Calu3 (cell line): ENCODE data around the gene GPR31. TPM values are rescaled to one million over a fixed set of nuclear protein-coding genes. Genes with fewer than 3 reads are reported as not detected.

Experiments used
- BruUV-seq: library from RNA; stranded (reverse); fragments of 400-500 nt; replicated peaks from 2 replicates; lab custom pipeline; 2021; lab: Mats Ljungman, UMichigan
- CTCF ChIA-PET: fragments of 300-600 bp; sonication (Branson Sonifier 250); formaldehyde crosslinking; loops from one replicate; lab custom pipeline; 2022; ENCODE audit warnings: antibody characterized with exemption; lab: Charles Lee
- DNase-seq: peaks from one replicate; pipeline ENCODE4 v3.0.0; 2022
- H3K27ac Mint-ChIP-seq: one replicate; pipeline ENCODE4 v1.8.0; 2022; ENCODE audit warnings: mixed read lengths; ENCODE audit not compliant: unreplicated experiment
- H3K27me3 Mint-ChIP-seq: one replicate; pipeline ENCODE4 v1.8.0; 2022; ENCODE audit warnings: mixed read lengths; ENCODE audit not compliant: unreplicated experiment
- H3K36me3 Mint-ChIP-seq: one replicate; pipeline ENCODE4 v1.8.0; 2022; ENCODE audit warnings: mild to moderate bottlenecking, moderate library complexity, mixed read lengths; ENCODE audit not compliant: insufficient read depth, unreplicated experiment
- H3K4me1 Mint-ChIP-seq: one replicate; pipeline ENCODE4 v1.8.0; 2022; ENCODE audit warnings: mild to moderate bottlenecking, low read depth, mixed read lengths; ENCODE audit not compliant: unreplicated experiment
- H3K4me3 Mint-ChIP-seq: one replicate; pipeline ENCODE4 v1.8.0; 2022; ENCODE audit warnings: mild to moderate bottlenecking, low read depth, moderate library complexity, mixed read lengths; ENCODE audit not compliant: unreplicated experiment
- H3K9me3 Mint-ChIP-seq: one replicate; pipeline ENCODE4 v1.8.0; 2022; ENCODE audit warnings: low read depth, mixed read lengths; ENCODE audit not compliant: unreplicated experiment
- CTCF ChIP-seq: fragments of 200-600 bp; IDR thresholded peaks from one replicate; pipeline ENCODE4 v1.8.0; 2022; ENCODE audit warnings: antibody characterized with exemption; ENCODE audit not compliant: unreplicated experiment
- intact Hi-C: fragments of 100-400 bp; cut with micrococcal nuclease; formaldehyde crosslinking; loops from one replicate; pipeline ENCODE4 v1.10.0; 2022; ENCODE audit not compliant: unreplicated experiment
- total RNA-seq: library from RNA; stranded (reverse); gene quantifications from 2 replicates; pipeline ENCODE4 v1.2.3, GENCODE V29; 2022

The GPR31 gene
- total RNA-seq, 1 experiment from 2014 or later, result not detected

DNA sequence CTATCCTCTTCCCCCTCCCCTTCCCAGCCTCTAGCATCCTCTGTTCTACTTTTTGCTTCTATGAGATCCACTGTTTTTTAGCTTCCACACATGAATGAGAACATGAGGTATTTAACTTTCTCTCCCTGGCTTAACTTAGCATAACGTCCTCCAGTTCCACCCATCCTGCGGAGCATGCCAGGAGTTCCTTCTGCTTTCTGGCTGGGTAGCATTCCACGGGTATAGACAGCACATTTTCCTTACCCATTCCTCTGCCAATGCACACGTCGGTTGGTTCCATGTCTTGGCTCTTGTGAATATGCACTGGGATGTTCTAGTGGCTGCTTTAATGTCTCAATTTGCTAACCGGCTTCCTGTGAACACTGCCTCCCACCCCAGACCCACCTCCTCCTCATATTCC lies 48.1 kb downstream of the GPR31 start:
- no peaks in the 10 kb centered on the region for H3K9me3 Mint-ChIP-seq
- no peak overlapping the region for H3K4me3 Mint-ChIP-seq
- BruUV-seq, result no TSS peak
- peaks cover 73% of the 10 kb centered on the region for H3K27me3 Mint-ChIP-seq
- DNase-seq, result no peak
- no peak overlapping the region for H3K27ac Mint-ChIP-seq
- H3K4me1 Mint-ChIP-seq, result no peaks in the 10 kb centered on the region
- CTCF ChIA-PET, result no interaction called here
- H3K36me3 Mint-ChIP-seq, result no peaks in the 10 kb centered on the region
- intact Hi-C loops, result no loop called here
- no peak for TF ChIP-seq CTCF

GRCh38 chr6:167108278-167108677 lies 49.5 kb downstream of the GPR31 start:
- Mint-ChIP-seq H3K9me3 (no peaks in the 10 kb centered on the region), H3K4me3 (no peak overlapping the region), H3K27me3 (peaks cover 59% of the 10 kb centered on the region), H3K4me1 (no peaks in the 10 kb centered on the region), H3K36me3 (no peaks in the 10 kb centered on the region), H3K27ac (no peak overlapping the region)
- intact Hi-C loops, result no loop called here
- no peak for TF ChIP-seq CTCF
- no peak for DNase-seq
- no TSS peak for BruUV-seq
- CTCF ChIA-PET, result no interaction called here

DNA sequence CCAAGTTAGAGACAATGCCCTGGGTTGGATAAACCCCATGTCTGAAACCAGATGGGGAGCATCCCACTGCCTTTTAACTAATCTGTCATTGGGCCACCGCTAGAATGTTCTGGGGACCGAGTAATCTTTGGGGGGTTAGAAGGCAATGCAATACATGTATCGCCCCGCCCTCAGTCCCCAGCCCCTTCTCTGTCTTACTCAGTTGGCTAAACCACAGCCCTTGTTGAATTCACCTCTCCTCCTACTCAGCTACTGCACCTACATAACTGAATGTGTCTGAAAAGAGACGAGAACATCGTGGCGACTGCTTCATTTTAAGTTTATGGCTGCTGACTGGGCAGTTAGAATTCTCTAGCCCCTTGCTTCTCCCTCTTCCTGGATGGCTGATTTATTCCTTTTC lies 50.0 kb downstream of the GPR31 start:
- H3K36me3 Mint-ChIP-seq, result no peaks in the 10 kb centered on the region
- CTCF ChIA-PET, result no interaction called here
- TF ChIP-seq CTCF, result no peak

GRCh38 chr6:167106406-167106805 lies 51.4 kb downstream of the GPR31 start:
- DNase-seq, result no peak
- BruUV-seq, result no TSS peak
- CTCF ChIA-PET, result no interaction called here
- Mint-ChIP-seq H3K36me3 (no peaks in the 10 kb centered on the region), H3K4me1 (no peaks in the 10 kb centered on the region), H3K9me3 (no peaks in the 10 kb centered on the region), H3K27me3 (peaks cover 40% of the 10 kb centered on the region), H3K27ac (no peak overlapping the region), H3K4me3 (no peak overlapping the region)
- TF ChIP-seq CTCF, result no peak
- intact Hi-C loops, result no loop called here

More for the DNA sequence above, 50.0 kb downstream of the GPR31 start:
- DNase-seq, result no peak
- no peak overlapping the region for H3K27ac Mint-ChIP-seq
- intact Hi-C loops, result no loop called here
- H3K27me3 Mint-ChIP-seq, result peaks cover 54% of the 10 kb centered on the region
- H3K9me3 Mint-ChIP-seq, result no peaks in the 10 kb centered on the region
- no peaks in the 10 kb centered on the region for H3K4me1 Mint-ChIP-seq
- BruUV-seq, result no TSS peak
- no peak overlapping the region for H3K4me3 Mint-ChIP-seq

Other genes with a start within 250 kb of the GPR31 start
- gene RNASET2, start 201.4 kb downstream of the GPR31 start, total RNA-seq, result 65.2 and 70.2 TPM in 2 replicates
- 28.3 and 34.9 TPM in 2 replicates for gene CEP43, start 158.6 kb downstream of the GPR31 start, total RNA-seq
- gene CCR6, start 34.9 kb downstream of the GPR31 start, total RNA-seq, result not detected in 2 replicates
- not detected in 2 replicates for gene UNC93A, start 133.3 kb upstream of the GPR31 start, total RNA-seq
- gene TTLL2, start 167.1 kb upstream of the GPR31 start, total RNA-seq, result not detected in 2 replicates